GM19193 (cell line): ENCODE data around the gene GNS.

Source experiments
- POLR2A ChIP-seq: IDR thresholded peaks from 4 replicates; pipeline ENCODE4 v1.6.1; 2011; ENCODE audit not compliant: insufficient read depth, insufficient read length; ENCODE audit errors: extremely low read depth

Gene GNS

DNA sequence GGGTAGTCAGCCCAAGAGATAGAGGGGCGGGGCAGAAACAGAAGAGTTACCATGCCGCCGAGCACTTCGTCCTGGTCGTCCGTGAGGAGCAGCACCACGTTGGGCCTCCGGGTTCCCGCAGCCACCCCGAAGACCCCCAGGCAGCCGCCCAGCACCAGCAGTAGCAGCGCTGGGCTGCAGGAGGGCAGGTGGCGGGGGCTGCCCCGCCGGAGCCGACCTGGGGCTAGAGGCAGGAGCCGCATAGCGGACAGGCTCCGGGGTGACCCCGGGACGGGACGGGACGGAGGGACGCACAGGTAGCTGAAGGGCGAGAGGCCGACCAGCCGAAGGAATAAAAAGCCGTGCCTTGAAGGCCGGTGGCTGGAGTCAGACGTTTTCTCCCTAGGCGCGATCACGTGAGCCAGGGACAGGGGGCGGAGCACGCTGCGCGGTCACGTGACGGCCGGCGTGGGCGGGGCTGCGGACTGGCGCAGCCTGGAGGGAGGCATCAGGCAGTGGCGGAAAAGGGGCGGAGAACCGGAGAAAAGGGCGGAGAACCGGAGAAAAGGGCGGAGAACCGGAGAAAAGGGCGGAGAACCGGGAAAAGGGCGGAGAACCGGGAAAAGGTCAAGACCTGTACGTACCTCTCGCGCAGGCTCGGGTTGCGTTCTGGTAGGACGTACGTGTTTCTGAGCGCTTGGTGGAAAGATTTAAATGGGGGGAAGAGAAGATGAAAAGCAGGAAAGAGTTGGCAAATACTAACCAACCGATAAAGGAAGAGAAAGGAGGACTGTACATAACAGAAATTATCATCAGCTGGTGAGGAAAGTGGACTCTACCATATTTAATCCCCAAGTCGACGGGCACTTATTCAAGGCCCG is at the start of gene GNS:
Gene GNS (minus strand): TSS at position 372 of the 860 bp plus-strand sequence. CDS start 130 bp downstream, at position 242.
- TF ChIP-seq POLR2A, result peak; percentile 74

GRCh38 chr12:64808110-64808509 is 48.9 kb upstream of the GNS start:
- TF ChIP-seq POLR2A, result no peak

GRCh38 chr12:64806593-64807460 is 47.6 kb upstream of the GNS start:
- no peak for TF ChIP-seq POLR2A

DNA sequence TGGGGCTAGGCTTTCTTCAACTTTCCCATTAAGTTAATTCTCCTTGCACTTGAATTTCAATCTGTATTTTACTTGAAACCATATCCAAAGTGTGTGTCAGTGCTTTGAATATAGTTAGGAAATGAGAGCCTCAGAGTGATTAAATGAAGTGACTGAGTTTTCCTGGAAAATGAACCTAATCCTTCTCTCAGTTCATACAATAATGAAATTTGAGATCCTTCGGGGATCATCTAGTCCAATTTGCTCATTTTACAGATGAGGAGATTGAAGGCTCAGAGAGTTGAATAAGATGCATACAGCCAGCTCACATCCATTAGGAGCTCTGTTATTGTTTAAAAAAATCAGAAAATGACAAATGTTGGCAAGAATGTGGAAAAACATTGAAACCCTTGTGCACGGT is 47.0 kb upstream of the GNS start:
- TF ChIP-seq POLR2A, result no peak

- TF ChIP-seq POLR2A, result no peak
Measured at GRCh38 chr12:64801381-64801780, 42.2 kb upstream of the GNS start.

- no peak for TF ChIP-seq POLR2A
Measured at GRCh38 chr12:64800640-64801039, 41.4 kb upstream of the GNS start.

DNA sequence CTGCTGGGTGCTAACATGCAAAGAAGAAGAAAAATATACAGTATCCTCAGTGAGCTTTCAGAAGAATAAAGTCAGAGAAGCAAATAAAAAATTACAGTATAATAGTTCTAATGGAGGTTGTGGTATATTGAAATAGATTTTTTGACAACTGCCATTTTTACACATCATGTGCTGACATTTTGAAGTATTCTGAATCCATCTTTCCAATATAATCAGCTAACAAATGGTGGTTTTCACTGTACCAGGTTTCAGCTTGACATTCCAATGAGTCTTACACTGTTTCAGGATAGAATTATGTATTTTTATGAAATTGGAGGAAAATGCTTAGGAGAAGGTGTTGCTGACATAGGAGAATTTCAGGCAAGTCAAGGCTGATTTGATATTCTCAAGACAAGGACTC is 39.0 kb upstream of the GNS start:
- TF ChIP-seq POLR2A, result no peak

- TF ChIP-seq POLR2A, result no peak
Measured at GRCh38 chr12:64797156-64797555, 38.0 kb upstream of the GNS start.

GRCh38 chr12:64796205-64796845 is 37.1 kb upstream of the GNS start:
- no peak for TF ChIP-seq POLR2A

DNA sequence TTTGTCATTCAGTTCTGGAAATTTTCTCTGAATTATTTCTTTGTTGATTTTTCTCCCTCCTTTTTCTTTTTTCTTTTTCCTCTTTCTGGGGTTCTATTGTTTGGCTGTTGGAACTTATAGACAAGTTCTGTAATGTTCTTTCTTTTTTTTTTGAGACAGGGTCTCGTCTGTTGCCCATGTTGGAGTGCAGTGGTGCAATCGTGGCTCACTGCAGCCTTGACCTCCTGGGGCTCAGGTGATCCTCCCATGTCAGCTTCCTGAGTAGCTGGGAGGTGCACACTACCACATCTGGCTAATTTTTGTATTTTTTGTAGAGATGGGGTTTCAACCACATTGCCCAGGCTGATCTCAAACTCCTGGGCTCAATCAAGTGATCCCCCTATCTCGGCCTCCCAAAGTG is 35.1 kb upstream of the GNS start:
- TF ChIP-seq POLR2A, result no peak

GRCh38 chr12:64793610-64794009 is 34.4 kb upstream of the GNS start:
- no peak for TF ChIP-seq POLR2A

GRCh38 chr12:64792128-64792527 is 32.9 kb upstream of the GNS start:
- no peak for TF ChIP-seq POLR2A

DNA sequence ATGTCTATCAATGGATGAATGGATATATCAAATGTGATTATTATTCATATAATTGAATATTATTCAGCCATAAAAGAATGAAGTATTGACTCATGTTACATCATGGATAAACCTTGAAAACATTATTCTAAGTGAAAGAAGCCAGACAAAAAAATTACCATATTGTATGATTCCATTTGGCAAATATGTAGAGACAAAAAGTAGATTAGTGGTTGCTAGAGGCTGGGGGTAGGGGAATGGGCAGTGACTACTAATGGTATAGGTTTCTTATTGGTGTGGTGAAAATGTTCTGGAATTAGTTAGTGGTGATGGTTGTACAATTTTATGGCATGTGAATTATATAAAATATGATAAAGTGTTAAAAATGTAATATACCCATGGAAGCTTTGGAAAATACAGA is 31.8 kb upstream of the GNS start:
- TF ChIP-seq POLR2A, result no peak

- TF ChIP-seq POLR2A, result no peak
Measured at GRCh38 chr12:64790166-64790565, 31.0 kb upstream of the GNS start.

- no peak for TF ChIP-seq POLR2A
Measured at GRCh38 chr12:64785838-64786237, 26.6 kb upstream of the GNS start.
